Muscle of back (tissue), 11 donors: ENCODE results near the gene RRAS. TPM values are rescaled to one million over a fixed set of nuclear protein-coding genes. Genes with fewer than 3 reads are reported as not detected.

Experiments used
- DNase-seq, 3 donors: peaks; one replicate each; pipeline versions ENCODE4 v3.0.0 to v3.0.0-alpha.2; 2013
- polyA plus RNA-seq, 10 donors: library from polyadenylated mRNA; unstranded; fragments of 120-200 nt; gene quantifications; one replicate each; pipeline ENCODE4 v1.2.1, GENCODE V29; 2013; ENCODE audit not compliant: insufficient read length in 10 of 10

Gene RRAS
- polyA plus RNA-seq, 10 donors, result 24.2 to 35.5 (median 30.9) TPM

GRCh38 chr19:49657493-49658138, 17.7 kb upstream of the RRAS start:
- DNase-seq, result no peak

GRCh38 chr19:49656456-49657109, 16.6 kb upstream of the RRAS start:
- no peak for DNase-seq

GRCh38 chr19:49655570-49656455, 15.9 kb upstream of the RRAS start:
- DNase-seq, result no peak

DNA sequence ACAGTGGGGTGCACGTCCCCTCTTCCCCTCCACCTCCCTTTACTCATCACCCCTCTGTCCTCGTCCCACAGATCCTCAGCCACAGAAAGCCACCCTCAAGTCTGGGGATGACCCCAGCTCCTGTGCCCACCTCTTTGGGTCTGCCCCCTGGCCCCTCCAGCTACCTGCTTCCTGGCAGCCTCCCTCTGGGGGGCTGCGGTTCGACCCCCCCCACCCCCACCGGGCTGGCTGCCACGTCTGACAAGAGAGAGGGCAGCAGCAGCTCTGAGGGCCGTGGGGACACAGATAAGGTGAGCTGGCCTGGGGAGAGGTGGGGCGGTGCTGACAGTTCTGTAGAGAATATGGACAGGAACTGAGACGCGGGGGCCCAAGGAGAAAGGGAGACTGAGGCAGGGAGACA, 14.6 kb upstream of the RRAS start:
- no peak for DNase-seq

- DNase-seq, result no peak
Measured at GRCh38 chr19:49653466-49653806, 13.5 kb upstream of the RRAS start.

DNA sequence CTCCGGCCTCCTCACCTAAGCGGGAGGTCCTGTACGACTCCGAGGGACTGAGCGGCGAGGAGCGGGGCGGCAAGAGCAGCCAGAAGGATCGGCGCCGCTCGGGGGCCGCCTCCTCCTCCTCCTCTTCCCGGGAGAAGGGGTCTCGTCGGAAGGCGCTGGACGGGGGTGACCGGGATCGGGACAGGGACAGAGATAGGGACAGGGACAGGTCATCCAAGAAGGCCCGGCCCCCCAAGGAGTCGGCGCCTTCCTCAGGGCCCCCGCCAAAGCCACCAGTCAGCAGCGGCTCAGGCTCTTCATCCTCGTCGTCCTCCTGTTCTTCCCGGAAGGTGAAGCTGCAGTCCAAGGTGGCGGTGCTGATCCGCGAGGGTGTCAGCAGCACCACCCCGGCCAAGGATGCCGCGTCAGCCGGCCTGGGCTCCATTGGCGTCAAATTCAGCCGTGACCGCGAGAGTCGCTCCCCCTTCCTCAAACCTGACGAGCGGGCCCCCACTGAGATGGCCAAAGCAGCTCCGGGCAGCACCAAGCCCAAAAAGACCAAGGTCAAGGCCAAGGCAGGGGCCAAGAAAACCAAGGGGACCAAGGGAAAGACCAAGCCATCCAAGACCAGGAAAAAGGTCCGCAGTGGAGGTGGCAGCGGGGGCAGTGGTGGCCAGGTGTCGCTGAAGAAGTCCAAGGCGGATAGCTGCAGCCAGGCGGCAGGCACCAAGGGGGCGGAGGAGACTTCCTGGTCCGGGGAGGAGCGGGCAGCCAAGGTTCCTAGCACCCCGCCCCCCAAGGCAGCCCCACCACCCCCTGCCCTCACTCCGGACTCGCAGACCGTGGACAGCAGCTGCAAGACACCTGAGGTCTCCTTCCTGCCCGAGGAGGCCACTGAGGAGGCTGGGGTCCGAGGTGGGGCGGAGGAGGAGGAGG, 12.9 kb upstream of the RRAS start:
- DNase-seq, result no peak

GRCh38 chr19:49651820-49652550, 12.0 kb upstream of the RRAS start:
- DNase-seq, result no peak

GRCh38 chr19:49651029-49651819, 11.3 kb upstream of the RRAS start:
- no peak for DNase-seq

DNA sequence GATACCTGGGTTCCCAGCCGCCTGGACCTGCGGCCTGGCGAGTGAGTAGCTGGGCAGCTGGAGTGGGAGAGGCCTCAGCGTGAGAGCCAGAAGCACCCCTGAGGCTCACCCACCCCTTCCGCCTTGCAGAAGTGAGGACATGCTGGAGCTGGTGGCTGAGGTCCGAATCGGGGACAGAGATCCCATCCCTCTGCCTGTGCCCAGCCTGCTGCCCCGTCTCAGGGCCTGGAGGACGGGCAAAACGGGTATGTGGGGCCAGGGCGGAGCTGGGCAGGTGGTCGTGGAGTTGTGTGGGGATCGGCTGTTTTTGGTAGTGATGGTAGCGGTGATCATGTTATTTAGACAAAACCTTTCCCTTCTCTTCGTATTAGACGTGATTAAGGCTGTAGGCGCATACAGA, 6.6 kb upstream of the RRAS start:
- no peak for DNase-seq

GRCh38 chr19:49645995-49646394, 6.1 kb upstream of the RRAS start:
- no peak for DNase-seq

DNA sequence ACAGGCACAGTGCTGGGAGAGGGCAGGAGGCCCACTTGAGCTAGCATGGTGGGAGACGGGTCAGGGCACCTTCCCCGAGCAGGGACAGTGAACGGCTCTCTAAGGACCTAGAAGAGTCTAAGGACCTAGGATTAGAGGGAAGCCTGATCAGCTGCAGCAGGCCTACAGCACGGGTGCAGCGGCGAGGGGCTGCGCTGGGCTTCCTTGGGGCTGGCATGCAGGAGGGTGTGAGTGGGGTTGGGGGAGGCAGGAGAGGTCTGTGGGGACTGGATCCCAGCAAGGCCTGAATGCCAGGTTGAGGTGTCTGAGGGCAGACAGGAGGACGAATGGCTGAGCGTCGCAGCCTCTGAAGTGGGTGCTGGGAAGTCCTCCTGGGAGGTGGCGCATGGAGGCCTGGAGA, 5.6 kb upstream of the RRAS start:
- no peak for DNase-seq

DNA sequence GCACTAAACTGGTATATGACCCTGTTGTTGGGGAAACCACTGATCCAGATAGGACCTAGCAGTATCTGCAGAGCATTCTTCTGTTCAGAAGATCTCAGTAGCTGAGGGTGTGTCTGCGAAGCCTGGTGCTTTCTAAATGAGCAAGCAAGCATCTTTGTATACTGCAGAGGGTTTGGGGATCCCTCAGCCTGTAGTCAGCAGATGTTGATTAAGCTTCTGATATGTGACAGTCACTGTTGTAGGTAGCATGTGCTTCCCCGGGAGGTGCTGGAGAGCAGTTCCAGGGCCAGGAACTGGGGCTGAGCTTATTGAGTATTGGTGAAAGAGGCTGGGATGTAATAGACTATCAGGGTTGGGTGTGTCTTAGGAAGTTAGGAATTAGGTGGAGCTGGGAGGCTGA, 3.5 kb upstream of the RRAS start:
- DNase-seq, result no peak

DNA sequence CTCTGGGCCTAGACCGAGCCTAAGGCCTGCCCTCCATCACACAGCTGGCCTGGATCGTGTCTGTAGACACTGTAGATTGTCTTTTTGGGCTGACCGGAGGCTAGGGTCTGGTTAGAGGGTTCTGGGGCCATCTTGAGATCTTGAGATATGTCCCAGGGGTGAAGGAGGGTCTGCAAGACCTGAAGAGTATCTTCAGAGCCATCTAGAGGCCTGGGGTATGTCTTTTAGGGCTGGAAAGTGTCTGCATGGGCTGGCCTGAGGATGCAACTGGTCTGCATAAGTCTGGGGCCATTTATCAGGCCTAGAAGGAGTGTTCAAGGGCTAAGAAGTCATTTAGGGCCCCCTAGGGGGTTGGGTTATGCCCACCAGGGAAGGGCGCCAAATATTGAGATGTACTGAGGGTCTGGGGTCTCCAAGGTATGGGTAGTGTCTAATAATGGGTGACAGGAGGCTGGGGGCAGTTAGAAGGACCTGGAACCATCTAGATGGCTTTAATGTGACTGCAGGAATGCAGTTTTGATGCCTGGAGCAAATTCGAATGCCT, 2.6 kb upstream of the RRAS start:
- no peak for DNase-seq

DNA sequence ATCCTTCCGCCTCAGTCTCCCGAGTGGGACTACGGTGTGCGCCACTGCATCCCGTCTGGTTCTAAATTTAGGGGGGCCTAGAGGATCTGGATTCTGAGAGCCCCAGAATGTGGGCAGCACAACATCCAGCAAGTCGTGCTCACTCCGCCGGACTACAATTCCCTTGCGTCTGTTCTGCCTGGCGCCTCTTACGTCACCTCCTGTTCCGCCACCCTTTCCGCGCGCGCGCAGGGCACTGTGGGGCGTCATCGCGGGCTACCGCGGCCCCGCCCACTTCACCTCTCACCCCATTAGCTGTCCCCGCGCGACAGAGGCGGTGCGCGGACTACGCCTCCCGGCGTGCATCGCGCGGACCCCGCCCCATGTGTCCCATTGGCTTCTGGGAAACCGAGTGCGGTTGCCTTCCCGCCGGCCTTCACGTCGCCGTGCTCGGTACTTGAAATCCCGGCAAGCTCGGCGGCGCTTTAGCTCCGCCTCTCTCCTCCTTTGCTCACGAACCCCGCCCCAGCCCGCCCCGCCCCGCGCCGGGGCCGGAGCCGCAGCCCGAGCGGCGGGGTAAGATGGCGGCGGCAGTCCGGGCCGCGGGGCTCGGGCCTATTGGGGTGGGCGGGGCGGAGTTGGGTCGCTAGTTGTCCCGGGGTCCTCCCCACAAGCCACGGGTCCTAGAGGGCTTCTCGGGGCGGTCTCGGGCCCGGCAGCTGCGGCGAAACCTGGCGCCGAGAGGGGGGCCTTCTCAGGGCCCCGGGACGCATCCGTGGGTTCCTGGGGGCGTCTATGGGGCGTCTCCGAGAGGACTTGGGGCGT, 1.9 kb upstream of the RRAS start, which contains the start of gene SCAF1:
SCAF1 (plus strand) TSS at position 522 of the 804 bp plus-strand sequence. CDS start 2,818 bp downstream, outside the sequence.
- DNase-seq, result peak; percentile 99 to 100 (median 100)

GRCh38 chr19:49639401-49640112, 386 bp downstream of the RRAS start:
- peak in 1 of 3 donors; percentile 65 for DNase-seq

DNA sequence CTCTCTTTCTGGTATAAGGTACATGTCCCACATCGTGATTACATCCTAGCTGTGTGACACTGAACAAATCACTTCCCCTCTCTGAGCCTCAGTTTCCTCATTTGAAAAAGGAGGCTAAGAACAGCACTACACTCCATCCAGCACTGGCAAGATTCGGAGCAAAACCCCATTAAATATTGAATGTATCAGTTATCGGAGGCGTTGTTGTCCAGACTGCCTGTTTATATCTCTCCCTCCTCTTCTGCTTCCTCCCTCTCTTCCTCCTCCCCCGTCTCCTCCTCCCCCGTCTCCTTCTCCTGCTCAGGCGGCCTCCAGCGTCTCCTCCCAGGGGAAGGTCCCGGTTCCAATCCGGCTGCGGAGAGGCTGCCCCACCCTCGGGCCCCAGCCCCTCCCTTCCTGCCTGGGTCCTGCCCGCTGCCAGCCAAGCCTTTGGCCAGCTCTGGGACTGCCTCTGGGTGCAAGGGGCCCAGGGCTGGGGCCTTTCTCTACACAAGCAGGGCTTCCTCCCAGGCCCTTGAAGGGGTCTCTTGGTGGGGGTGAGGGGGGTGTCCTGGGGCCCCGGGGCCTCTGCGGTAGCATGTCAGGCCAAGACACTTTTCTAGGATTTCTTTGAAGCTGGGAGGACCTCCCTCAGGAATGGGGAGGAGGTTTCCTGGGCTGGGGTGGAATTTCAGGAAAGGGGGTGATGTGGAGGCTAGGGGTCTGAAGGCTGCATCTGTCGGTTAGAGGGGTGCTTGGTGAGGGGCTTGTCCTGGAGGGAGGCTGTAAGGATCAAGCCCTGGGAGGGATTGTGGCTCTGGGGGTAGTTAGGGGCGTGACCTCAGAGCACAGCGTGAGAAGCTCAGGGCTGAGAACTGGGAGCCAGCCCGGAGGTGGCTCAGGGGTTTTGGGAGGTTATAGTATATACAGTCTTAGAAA, 1.9 kb downstream of the RRAS start:
- peak; percentile 51 to 80 (median 58) for DNase-seq
